Esophagus muscularis mucosa (tissue), 4 donors: ENCODE measurements around the gene CCDC149.

Experiments used
- EP300 ChIP-seq: sonication (generic); formaldehyde crosslinking; IDR thresholded peaks from one replicate; pipeline ENCODE4 v1.6.1; 2017; ENCODE audit warnings: antibody characterized with exemption
- POLR2A ChIP-seq: fragments of 450-650 bp; IDR thresholded peaks from one replicate; pipeline ENCODE4 v1.6.1; 2017; ENCODE audit warnings: antibody characterized with exemption, moderate library complexity, mild to moderate bottlenecking, low read depth
- POLR2AphosphoS5 ChIP-seq, 2 donors: sonication (generic); formaldehyde crosslinking; IDR thresholded peaks; one replicate each; pipeline ENCODE4 v1.6.1; 2017; ENCODE audit warnings: antibody characterized with exemption in 2 of 2
- TF ChIP-seq, protein P1 (sequence below), 3 experiments: fragments of 200-600 bp in 2 of 3; fragments of 450-650 bp in 1 of 3; sonication (generic) in 2 of 3; IDR thresholded peaks; one replicate each; pipeline ENCODE4 v1.5.1; 2017 to 2019; ENCODE audit warnings: antibody characterized with exemption in 3 of 3, mild to moderate bottlenecking in 2 of 3, moderate library complexity in 1 of 3

DNA sequence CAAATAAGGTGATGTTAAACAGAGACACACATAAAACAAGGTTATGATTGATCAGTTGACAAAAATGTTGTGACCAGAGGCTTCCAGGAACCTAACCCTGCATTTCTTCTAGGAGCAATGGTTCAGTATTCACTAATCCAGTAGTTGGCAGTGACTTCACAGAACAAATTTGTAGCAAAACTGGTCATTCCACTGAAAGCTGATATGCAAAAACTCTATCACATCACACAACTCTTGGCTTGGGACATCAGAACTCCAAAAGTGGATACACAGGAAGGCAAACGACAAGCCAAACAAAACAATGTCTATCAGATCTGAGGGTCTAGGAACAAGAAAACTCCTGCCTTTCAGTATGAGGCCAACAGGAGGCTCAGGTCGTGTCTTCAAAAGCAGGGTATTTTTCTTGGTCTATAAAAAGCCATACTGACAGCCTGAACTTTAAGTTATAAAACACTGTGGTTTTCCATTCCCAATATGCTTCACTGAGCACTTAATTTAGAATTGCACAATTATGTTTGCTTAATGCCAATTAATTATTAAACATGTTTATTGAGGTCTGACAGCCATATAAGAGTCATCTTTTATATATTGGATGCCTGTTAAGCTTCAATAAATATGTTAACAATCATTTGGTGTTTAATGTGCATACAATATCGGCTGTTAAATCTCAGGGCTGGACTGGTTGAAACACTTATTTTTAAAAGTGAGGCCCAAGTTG lies 71.9 kb downstream of the CCDC149 start:
- TF ChIP-seq, protein P1, sequence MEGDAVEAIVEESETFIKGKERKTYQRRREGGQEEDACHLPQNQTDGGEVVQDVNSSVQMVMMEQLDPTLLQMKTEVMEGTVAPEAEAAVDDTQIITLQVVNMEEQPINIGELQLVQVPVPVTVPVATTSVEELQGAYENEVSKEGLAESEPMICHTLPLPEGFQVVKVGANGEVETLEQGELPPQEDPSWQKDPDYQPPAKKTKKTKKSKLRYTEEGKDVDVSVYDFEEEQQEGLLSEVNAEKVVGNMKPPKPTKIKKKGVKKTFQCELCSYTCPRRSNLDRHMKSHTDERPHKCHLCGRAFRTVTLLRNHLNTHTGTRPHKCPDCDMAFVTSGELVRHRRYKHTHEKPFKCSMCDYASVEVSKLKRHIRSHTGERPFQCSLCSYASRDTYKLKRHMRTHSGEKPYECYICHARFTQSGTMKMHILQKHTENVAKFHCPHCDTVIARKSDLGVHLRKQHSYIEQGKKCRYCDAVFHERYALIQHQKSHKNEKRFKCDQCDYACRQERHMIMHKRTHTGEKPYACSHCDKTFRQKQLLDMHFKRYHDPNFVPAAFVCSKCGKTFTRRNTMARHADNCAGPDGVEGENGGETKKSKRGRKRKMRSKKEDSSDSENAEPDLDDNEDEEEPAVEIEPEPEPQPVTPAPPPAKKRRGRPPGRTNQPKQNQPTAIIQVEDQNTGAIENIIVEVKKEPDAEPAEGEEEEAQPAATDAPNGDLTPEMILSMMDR (IDR thresholded peaks at IDR 0.05): no peak
- TF ChIP-seq EP300: no peak
- TF ChIP-seq POLR2AphosphoS5 (IDR thresholded peaks at IDR 0.05): no peak
- TF ChIP-seq POLR2A: no peak
